H1 (cell line): ENCODE data around the gene WDR44. TPM values are rescaled to one million over a fixed set of nuclear protein-coding genes. Genes with fewer than 3 reads are reported as not detected.

Experiments used
- BACH1 ChIP-seq: IDR thresholded peaks from 2 replicates; pipeline ENCODE4 v1.6.1; 2012; ENCODE audit warnings: low read length, improper control_type of control experiment
- CBX8 ChIP-seq: fragments of 300-800, 300-1000 bp; sonication (generic); IDR thresholded peaks from 2 replicates; pipeline ENCODE4 v1.7.1; 2016; ENCODE audit warnings: low read depth, low read length, borderline replicate concordance
- CEBPB ChIP-seq: IDR thresholded peaks from 2 replicates; pipeline ENCODE4 v1.6.1; 2012; ENCODE audit warnings: low read depth, low read length
- SIN3A ChIP-seq, 2 experiments: IDR thresholded peaks in 1 of 2; conservative IDR thresholded peaks in 1 of 2; 2 replicates each; pipeline ENCODE4 v1.6.1; 2011 to 2012; ENCODE audit warnings: low read length in 2 of 2, improper control_type of control experiment in 1 of 2, low read depth in 1 of 2, mild to moderate bottlenecking in 1 of 2
- polyA plus RNA-seq, 7 experiments: library from polyadenylated mRNA; depleted of rRNA in 3 of 7; stranded (reverse) in 5 of 7; unstranded in 2 of 7; fragments of >200 nt in 5 of 7; fragments of 200-250 nt in 2 of 7; gene quantifications; 1 replicate in 5 of 7; 2 replicates in 1 of 7; 4 replicates in 1 of 7; pipeline versions ENCODE4 v1.2.1 to v1.2.3, GENCODE V29; 2011 to 2013; ENCODE audit warnings: missing spikeins in 2 of 7, mixed read lengths in 2 of 7
- total RNA-seq: library from RNA; stranded (reverse); fragmentation: NEBNext Ultra II Directional; extraction: Animal tissue kit (Norgen Biotek cat#: 25700); gene quantifications from 2 replicates; pipeline ENCODE4 v1.2.1, GENCODE V29; 2021

Gene WDR44
- total and polyA plus RNA-seq, 2 of the 8 experiments (the other 6 are each of a cell fraction or from before 2014, with no cell fraction given): 5.1 to 17.2 TPM

GRCh38 chrX:118346258-118347094 is 570 bp downstream of the WDR44 start (continued):
- TF ChIP-seq SIN3A (conservative IDR thresholded peaks at IDR 0.05 in 1 of 2, IDR thresholded peaks at IDR 0.05 in 1 of 2; ENCODE audit: low read depth in 1 of 2, low read length in 2 of 2): peak in 1 of 2 experiments; percentile 77; a peak in 2 of 4 replicates
- TF ChIP-seq BACH1: no peak
- no peak for TF ChIP-seq CEBPB
- no peak for TF ChIP-seq CBX8
- TF ChIP-seq, all 59 proteins: peak for 7
